ENCODE measurements around the gene GLCE. TPM values are rescaled to one million over a fixed set of nuclear protein-coding genes. Genes with fewer than 3 reads are reported as not detected.
"Not testable (repeated sequence)": the region's sequence is repeated elsewhere in the genome, so short reads cannot be mapped to it uniquely, and the experiment has no call there.

Gene GLCE
- total and polyA plus RNA-seq, 11 donors, result 4.0 to 14.3 (median 8.4) TPM

DNA sequence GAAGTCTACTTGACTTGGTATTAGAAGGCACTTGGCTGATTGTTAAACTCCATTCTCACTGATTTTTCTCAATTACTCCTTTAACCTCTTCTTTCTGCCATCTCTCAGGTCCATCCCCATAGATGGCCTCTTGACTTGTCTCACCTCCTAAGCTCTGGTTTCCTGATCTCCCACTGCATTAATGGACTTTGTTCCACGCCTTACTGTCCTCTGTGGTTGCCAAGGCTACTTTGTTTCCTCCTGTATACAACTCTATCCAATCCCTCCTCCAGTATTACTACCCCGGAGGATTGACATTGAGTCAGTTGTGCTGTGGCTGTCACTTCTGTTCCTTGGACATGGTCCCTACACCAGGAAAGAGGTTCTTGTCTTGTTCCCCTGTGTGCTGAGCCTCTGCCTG, 10.6 kb upstream of the GLCE start:
- ATAC-seq, result no peak
- WGBS, 4 donors, result 63 to 92% (median 82%) methylated on average over 2 of the region's 2 CpGs
- intact Hi-C loops (cut with DNase I), result loop anchor here in 2 of 10 donors (5.0 to 10.0 kb wide), 3 partner anchors 63 to 245 kb away; no protein-coding TSS in a partner anchor
- DNase-seq, result no peak
- Histone ChIP-seq H3K27me3 (peaks cover 0 to 8% (median 0%) of the 10 kb centered on the region in 9 donors), H3K4me1 (peaks cover 0 to 6% (median 0%) of the 10 kb centered on the region in 12 donors), H3K27ac (no peak overlapping the region), H3K4me3 (no peak overlapping the region), H3K9me3 (no peaks in the 10 kb centered on the region), H3K36me3 (no peaks in the 10 kb centered on the region)
- TF ChIP-seq POLR2A (IDR thresholded peaks at IDR 0.05) (no peak), CTCF (IDR thresholded peaks at IDR 0.05) (no peak)

- peaks cover 0 to 8% (median 0%) of the 10 kb centered on the region in 9 donors for H3K27me3 ChIP-seq
- TF ChIP-seq POLR2A (IDR thresholded peaks at IDR 0.05) (no peak), CTCF (IDR thresholded peaks at IDR 0.05) (no peak)
- no peaks in the 10 kb centered on the region for H3K36me3 ChIP-seq
- DNase-seq (no peak), ATAC-seq (no peak)
- H3K9me3 ChIP-seq, result no peaks in the 10 kb centered on the region
- no peak overlapping the region for H3K4me3 ChIP-seq
- H3K27ac ChIP-seq, result no peak overlapping the region
- peaks cover 0 to 10% (median 0%) of the 10 kb centered on the region in 12 donors for H3K4me1 ChIP-seq
- 90 to 93% (median 91%) methylated on average over 3 of the region's 3 CpGs for WGBS, 4 donors
- intact Hi-C loops (cut with DNase I), result loop anchor here in 2 of 10 donors (5.0 to 10.0 kb wide), 3 partner anchors 63 to 244 kb away; no protein-coding TSS in a partner anchor
Measured at GRCh38 chr15:69150336-69150735, 10.1 kb upstream of the GLCE start.

DNA sequence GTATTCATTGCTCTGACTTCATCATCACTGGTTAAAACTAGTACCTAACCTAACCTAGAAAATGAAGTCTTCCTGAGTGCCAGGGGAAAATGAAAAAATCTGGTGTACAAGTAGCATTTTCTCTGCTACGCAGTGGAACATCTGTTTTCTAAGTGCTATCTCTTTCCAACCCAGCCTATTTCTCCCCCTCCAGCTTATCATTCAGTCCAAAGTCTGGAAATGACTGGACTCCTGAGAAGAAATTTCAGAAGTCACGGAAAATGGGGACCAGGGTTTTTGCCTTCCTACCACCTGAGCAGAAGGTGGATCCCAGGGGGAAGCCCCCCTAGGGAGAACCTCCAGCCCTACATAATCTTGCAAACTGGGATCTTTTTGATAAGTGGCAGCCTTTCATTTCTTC, 9.6 kb upstream of the GLCE start:
- intact Hi-C loops (cut with DNase I), result loop anchor here in 2 of 10 donors (5.0 to 10.0 kb wide), 3 partner anchors 64 to 244 kb away; no protein-coding TSS in a partner anchor
- Histone ChIP-seq H3K4me1 (peaks cover 0 to 14% (median 0%) of the 10 kb centered on the region in 12 donors), H3K4me3 (no peak overlapping the region), H3K27ac (no peak overlapping the region), H3K27me3 (peaks cover 0 to 8% (median 0%) of the 10 kb centered on the region in 9 donors), H3K9me3 (no peaks in the 10 kb centered on the region), H3K36me3 (no peaks in the 10 kb centered on the region)
- 76 to 92% (median 90%) methylated on average over 2 of the region's 2 CpGs for WGBS, 4 donors
- TF ChIP-seq CTCF (IDR thresholded peaks at IDR 0.05), result no peak
- TF ChIP-seq POLR2A (IDR thresholded peaks at IDR 0.05), result no peak
- DNase-seq (no peak), ATAC-seq (no peak)

- no peak for DNase-seq
- Histone ChIP-seq H3K27ac (no peak overlapping the region), H3K9me3 (no peaks in the 10 kb centered on the region), H3K4me3 (no peak overlapping the region), H3K36me3 (no peaks in the 10 kb centered on the region), H3K27me3 (no peaks in the 10 kb centered on the region), H3K4me1 (peaks cover 0 to 14% (median 0%) of the 10 kb centered on the region in 12 donors)
- TF ChIP-seq CTCF (IDR thresholded peaks at IDR 0.05) (no peak), POLR2A (IDR thresholded peaks at IDR 0.05) (no peak)
- 90 to 96% (median 93%) methylated on average over 2 of the region's 2 CpGs for WGBS, 4 donors
- no peak for ATAC-seq
- intact Hi-C loops (cut with DNase I), result loop anchor here in 2 of 10 donors (5.0 to 10.0 kb wide), 3 partner anchors 66 to 242 kb away; no protein-coding TSS in a partner anchor
Measured at GRCh38 chr15:69153046-69153445, 7.4 kb upstream of the GLCE start.

GRCh38 chr15:69153587-69153986, 6.8 kb upstream of the GLCE start:
- 95 to 98% (median 97%) methylated on average over 2 of the region's 2 CpGs for WGBS, 4 donors

More at GRCh38 chr15:69153587-69153986, 6.8 kb upstream of the GLCE start:
- not testable (repeated sequence) for H3K4me3 ChIP-seq, H3K27ac ChIP-seq, ATAC-seq, H3K36me3 ChIP-seq, H3K27me3 ChIP-seq, DNase-seq, H3K9me3 ChIP-seq
- intact Hi-C loops (cut with DNase I), result loop anchor here in 2 of 10 donors (5.0 to 10.0 kb wide), 3 partner anchors 66 to 241 kb away; no protein-coding TSS in a partner anchor
- H3K4me1 ChIP-seq, result peaks cover 0 to 14% (median 0%) of the 10 kb centered on the region in 12 donors

All from heart left ventricle (tissue), 16 donors.